HG02981 (cell line): ENCODE data around the gene ERI2.
A peak's percentile ranks its signal among the peaks of the same experiment; 100 is the strongest.

Experiments
- ATAC-seq: cut with Tn5 transposase; IDR thresholded peaks from one replicate; pipeline ENCODE4 v1.9.1; 2021; ENCODE audit warnings: mild to moderate bottlenecking, moderate library complexity; ENCODE audit not compliant: unreplicated experiment

Gene ERI2, protein sequence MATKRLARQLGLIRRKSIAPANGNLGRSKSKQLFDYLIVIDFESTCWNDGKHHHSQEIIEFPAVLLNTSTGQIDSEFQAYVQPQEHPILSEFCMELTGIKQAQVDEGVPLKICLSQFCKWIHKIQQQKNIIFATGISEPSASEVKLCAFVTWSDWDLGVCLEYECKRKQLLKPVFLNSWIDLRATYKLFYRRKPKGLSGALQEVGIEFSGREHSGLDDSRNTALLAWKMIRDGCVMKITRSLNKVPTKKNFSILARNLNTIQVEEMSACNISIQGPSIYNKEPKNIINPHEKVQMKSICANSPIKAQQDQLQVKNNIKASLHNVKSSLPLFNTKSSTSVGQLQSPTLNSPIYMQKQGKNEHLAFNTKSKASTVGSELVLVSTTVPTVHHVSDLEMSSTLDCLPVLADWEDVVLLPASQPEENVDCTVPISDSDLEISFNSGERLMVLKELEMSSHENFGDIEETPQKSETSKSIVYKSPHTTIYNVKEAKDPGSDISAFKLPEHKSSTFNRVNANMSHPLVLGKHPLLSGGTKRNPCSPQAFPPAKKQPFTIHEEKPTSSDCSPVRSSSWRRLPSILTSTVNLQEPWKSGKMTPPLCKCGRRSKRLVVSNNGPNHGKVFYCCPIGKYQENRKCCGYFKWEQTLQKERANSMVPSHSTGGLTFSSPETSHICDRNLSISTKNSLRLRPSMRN

DNA sequence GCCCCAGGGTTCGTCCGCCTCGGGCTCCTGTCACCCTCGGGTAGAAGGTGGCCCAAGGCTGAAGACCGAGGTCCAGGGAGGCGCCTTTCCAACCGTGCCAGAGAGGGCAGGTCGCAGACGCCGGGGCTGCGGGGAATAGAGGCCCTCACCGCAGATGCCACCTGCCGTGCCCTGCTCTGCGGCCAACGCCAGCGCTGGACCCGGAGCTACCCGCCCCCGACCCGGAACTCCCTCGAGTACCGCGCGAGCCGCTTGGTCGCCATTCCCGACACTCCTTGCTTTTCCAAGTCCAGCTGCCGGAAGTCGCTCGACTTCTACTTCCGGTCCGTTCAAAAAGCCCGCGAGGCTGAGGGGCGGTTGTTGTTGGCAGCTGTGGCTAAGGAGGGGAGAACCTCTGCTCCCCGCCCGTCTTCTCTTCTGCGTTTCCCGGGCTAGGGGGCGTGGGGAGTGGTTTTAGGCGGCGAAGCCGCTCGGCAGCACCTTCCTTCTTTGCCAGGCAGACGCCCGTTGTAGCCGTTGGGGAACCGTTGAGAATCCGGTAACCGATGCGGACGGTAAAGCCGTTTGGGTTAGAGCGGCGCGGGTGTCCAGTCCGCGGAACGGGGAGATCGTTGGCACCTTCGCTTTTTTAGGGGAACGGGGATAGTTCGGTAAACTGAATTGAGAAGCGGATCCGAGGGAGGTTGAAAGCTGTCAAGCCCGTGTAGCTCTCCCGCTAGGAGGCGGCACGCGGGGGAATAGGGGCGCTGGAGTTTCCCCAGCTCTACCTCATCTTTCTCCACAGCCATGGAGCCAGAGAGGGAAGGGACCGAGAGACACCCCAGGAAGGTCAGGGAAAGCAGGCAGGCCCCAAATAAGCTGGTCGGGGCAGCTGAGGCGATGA is at the start of gene ERI2, which contains the start of gene REXO5:
Gene ERI2 (minus strand): TSS at position 305 of the 883 bp plus-strand sequence. CDS start 42 bp downstream, at position 263.
Gene REXO5 (plus strand): TSS at position 360 of the 883 bp plus-strand sequence. CDS start 427 bp downstream, at position 787.
- ATAC-seq = peak; percentile 79

DNA sequence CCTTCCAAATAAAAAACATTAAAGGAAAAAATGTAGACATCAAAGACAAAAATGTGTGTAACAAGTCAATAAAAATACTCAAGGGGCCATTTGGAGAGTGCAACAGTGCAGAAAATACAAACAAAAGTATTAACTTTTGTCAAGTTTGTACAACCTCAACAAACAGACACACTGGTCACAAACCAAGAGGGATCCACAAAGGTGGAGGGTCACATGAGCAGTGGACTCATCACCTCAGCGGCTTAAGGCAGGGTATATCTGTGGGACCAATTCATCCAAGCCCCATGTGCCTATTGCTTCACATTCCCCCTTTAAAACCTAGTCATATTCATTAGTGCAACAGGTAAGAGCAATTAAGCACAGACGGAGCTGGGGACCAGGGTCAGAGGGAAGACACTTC is 48.7 kb upstream of the ERI2 start:
- no peak for ATAC-seq

GRCh38 chr16:20853981-20854620 is 47.8 kb upstream of the ERI2 start:
- no peak for ATAC-seq

GRCh38 chr16:20853143-20853542 is 46.9 kb upstream of the ERI2 start:
- ATAC-seq = no peak

- no peak for ATAC-seq
Measured at GRCh38 chr16:20851601-20852000, 45.3 kb upstream of the ERI2 start.

DNA sequence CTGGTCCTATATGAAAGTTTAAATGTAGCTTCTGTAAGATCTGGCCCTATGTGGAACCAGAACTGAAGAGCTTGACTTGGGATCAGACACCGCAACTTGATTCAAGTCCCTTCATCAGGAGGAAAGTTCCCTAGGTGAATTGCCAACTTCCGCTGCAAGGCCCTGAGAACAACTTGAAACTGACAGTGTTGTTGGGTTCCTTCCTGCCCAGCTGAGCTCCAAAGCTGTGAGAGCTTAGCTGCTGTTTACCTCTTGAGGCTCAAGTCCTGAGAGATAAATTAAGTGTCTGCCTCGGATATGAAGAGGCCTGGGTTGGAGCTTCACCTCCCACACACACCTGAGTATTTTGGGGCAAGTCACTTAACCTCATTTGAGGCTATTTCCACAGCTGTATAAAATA is 44.7 kb upstream of the ERI2 start:
- no peak for ATAC-seq

GRCh38 chr16:20849589-20850390 is 43.5 kb upstream of the ERI2 start:
- ATAC-seq = no peak

- ATAC-seq = no peak
Measured at GRCh38 chr16:20847550-20847949, 41.3 kb upstream of the ERI2 start.

DNA sequence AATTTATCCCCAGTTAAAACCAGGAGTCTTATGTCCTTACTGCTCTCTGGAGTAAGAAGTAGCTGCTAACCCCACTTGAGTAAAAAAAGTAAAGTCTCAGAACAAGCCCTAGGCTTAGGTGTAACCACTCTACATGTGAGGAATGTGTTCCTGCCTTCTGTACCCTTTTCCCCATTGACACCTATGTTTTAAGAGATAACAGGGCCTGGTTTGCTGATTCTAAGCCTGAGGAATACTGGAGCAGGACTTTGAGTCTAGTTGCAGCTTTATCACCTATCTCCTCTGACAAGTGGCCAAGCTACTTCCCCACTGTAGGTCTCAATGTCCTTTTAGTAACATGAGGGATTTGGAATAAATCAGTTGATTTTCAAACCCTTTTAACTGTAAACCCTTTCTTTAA is 40.3 kb upstream of the ERI2 start:
- no peak for ATAC-seq

- no peak for ATAC-seq
Measured at GRCh38 chr16:20846030-20846429, 39.8 kb upstream of the ERI2 start.

DNA sequence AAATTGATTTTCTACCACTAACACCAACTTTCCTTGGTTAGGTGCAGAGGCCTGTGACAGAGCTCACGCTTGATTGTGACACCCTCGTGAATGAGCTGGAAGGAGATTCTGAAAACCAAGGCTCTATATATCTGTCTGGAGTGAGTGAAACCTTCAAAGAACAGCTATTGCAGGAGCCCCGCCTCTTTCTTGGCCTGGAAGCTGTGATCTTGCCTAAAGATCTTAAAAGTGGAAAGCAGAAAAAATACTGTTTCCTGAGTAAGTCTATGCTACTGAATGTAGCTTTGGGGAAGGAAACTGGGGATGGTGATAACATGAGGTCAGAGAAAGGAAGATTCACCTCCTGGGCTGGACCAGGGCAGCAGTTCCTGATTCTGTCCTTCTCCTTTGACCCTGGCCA is 38.3 kb upstream of the ERI2 start:
- ATAC-seq = no peak

- no peak for ATAC-seq
Measured at GRCh38 chr16:20844054-20844453, 37.8 kb upstream of the ERI2 start.

- no peak for ATAC-seq
Measured at GRCh38 chr16:20839504-20839903, 33.2 kb upstream of the ERI2 start.

GRCh38 chr16:20838240-20838639 is 32.0 kb upstream of the ERI2 start:
- ATAC-seq = no peak

DNA sequence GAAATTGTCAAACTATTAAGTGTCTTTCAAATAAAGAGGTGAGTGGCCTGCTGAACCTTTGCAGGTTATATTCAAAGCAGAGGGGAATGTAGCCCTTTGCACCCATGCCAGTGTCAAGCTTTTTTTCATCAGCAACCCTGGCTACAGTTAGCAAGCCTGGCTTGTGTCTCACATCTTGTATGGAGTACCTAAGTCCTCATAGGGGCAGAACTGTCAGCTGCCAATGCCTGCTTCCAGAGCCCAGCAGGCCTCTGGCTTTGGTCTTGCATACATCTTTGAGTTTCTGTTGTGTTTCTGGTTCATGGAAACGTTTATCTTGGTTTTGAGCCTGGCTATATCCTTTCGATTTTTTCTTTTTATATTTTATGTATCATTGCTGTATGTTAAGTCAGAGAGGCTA is 26.8 kb upstream of the ERI2 start:
- ATAC-seq = no peak

GRCh38 chr16:20830372-20830771 is 24.1 kb upstream of the ERI2 start:
- ATAC-seq = no peak

GRCh38 chr16:20829536-20829935 is 23.3 kb upstream of the ERI2 start:
- no peak for ATAC-seq

DNA sequence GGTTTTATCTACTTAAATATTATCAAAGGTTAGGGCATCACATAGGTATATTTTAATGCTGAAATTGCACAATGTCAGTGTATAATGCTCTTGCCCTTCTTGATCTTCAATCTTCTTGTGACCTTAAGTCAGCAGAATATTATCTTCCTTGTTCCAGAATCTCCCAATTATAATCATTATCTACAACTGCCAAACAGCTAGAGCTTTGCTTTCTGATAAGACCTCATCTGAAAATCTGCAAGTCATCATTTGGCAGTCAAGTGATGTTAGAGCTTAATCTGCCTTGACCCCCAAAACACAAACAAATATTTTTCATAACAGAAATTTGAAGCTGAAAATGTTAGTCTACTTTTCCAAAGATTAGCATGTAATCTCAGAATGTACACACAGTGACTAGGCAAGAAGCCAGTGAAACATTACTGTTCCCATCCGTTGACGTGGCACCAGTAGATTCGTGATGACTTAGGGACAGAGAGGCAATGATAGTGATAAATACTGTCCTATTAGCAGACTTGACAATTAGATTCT is 19.8 kb upstream of the ERI2 start:
- ATAC-seq = no peak

GRCh38 chr16:20822521-20823325 is 16.5 kb upstream of the ERI2 start:
- no peak for ATAC-seq
